ENCODE data around the gene CRYBA2. TPM values are rescaled to one million over a fixed set of nuclear protein-coding genes. Genes with fewer than 3 reads are reported as not detected.

Gene CRYBA2
- 1.6 TPM in 1 of 2 replicates, not detected in the other for total RNA-seq (2011; cell fraction: chromatin; rRNA removed; ENCODE audit: low replicate concordance)
- 1.0 TPM in 1 of 2 replicates, not detected in the other for total RNA-seq (2011; cell fraction: nucleolus; rRNA removed)
- total RNA-seq (2011; cell fraction: nucleoplasm; rRNA removed): 0.81 TPM in 1 of 2 replicates, not detected in the other
- total RNA-seq (2014; rRNA removed): 0.73 TPM in 1 of 2 replicates, not detected in the other
- total RNA-seq (2014; rRNA removed; fragmentation: Illumina TruSeq; extraction: Trizol): not detected in 2 replicates
- 0.72 and 0.75 TPM in 2 replicates for total RNA-seq (2015; rRNA removed; fragmentation: Illumina TruSeq; extraction: Trizol)
- total RNA-seq (2021): 0.51 and 0.81 TPM in 2 replicates
- 0.23 and 1.8 TPM in 2 replicates for polyA plus RNA-seq (2011; rRNA removed)
- polyA plus RNA-seq (2011; cell fraction: cytosol; rRNA removed): 0.62 and 9.2 TPM in 2 replicates
- 1.7 and 14.2 TPM in 2 replicates for polyA plus RNA-seq (2011; cell fraction: nucleus; rRNA removed)
- polyA plus RNA-seq (2012): 0.75 and 1.6 TPM in 2 replicates
- polyA plus RNA-seq (2014; fragmentation: Illumina TruSeq; extraction: Trizol): not detected in 2 replicates
- under 1 TPM in 1 of 2 experiments, not detected in 1; 0.11 TPM for polyA plus RNA-seq (2014; fragmentation: Nextera tagmentation; extraction: Ambion mirVana)
- polyA plus RNA-seq (2014; rRNA removed): not detected in 2 replicates
- polyA minus RNA-seq (2011; rRNA and poly(A)+ RNA removed): 0.91 TPM in 1 of 2 replicates, not detected in the other
- 2.6 TPM in 1 of 2 replicates, not detected in the other for polyA minus RNA-seq (2011; cell fraction: cytosol; rRNA and poly(A)+ RNA removed)
- 0.67 TPM in 1 of 2 replicates, not detected in the other for polyA minus RNA-seq (2011; cell fraction: nucleus; rRNA and poly(A)+ RNA removed)
- Bru-seq, nascent RNA: not detected
- not detected for BruChase-seq, experiment 1, labeled RNA remaining after a 2-hour chase
- not detected for BruChase-seq, experiment 2, labeled RNA remaining after a 6-hour chase
- long read RNA-seq, experiment 1: 0 reads
- long read RNA-seq, experiment 2: 0 reads
- long read RNA-seq, experiment 3: 0 reads

GRCh38 chr2:218993345-218994315, at the start of gene CRYBA2:
Gene CRYBA2, minus strand, starts transcription at chr2:218993422. Its CDS starts 246 bp downstream, at chr2:218993176.
- no peaks in the 10 kb centered on the region for H3K36me3 ChIP-seq (ENCODE audit: control insufficient read depth, insufficient read depth, low read length)
- H3K27me3 ChIP-seq (ENCODE audit: control insufficient read depth in 2 of 2, insufficient read depth in 2 of 2, low read length in 2 of 2): peaks cover 0 to 36% of the 10 kb centered on the region in 2 experiments; a peak in 3 of 5 replicates
- intact Hi-C loops (cut with micrococcal nuclease): loop anchor here (5.0 kb wide), 1 partner anchor 64 kb away; no protein-coding TSS in a partner anchor
- no peak for FAIRE-seq
- in situ Hi-C loops (cut with MboI): no loop called here
- POLR2A ChIA-PET: no interaction called here
- 10% methylated on average over 23 of the region's 88 CpGs for WGBS (ENCODE audit: insufficient coverage, low coverage, missing lambda C conversion rate)
- CTCF ChIA-PET (ENCODE audit: low intra/inter-chr PET ratio): interaction anchor here (1.1 to 1.4 kb wide), 2 partner anchors 15 to 141 kb away, joined by 3 to 6 read pairs; no protein-coding TSS in a partner anchor
- H3K9me3 ChIP-seq (replicated peaks; ENCODE audit: control insufficient read depth, insufficient read depth, low read depth, low read length): no peaks in the 10 kb centered on the region
- H3K27ac ChIP-seq (ENCODE audit: extremely low read depth, low read depth, low read length): no peak within 1 kb of the TSS
- no peaks in the 10 kb centered on the region for H4K20me1 ChIP-seq (replicated peaks; ENCODE audit: control insufficient read depth, insufficient read depth, low read length)
- peaks cover 5 to 27% of the 10 kb centered on the region in 2 experiments; a peak in 3 of 5 replicates for H3K4me1 ChIP-seq (replicated peaks in 1 of 2; ENCODE audit: control insufficient read depth in 2 of 2, insufficient read depth in 2 of 2, low read length in 2 of 2)
- H3K4me2 ChIP-seq (ENCODE audit: insufficient read depth, low read length): peak within 1 kb of the TSS; percentile 49
- peak; percentile 42 to 58 (median 46) for DNase-seq (ENCODE audit: extremely low read depth in 1 of 4, low spot score in 3 of 4)
- H3K9ac ChIP-seq (ENCODE audit: insufficient read depth in 1 of 2, low read depth in 2 of 2, low read length in 2 of 2): peak within 1 kb of the TSS in 1 of 2 experiments; percentile 35; a peak in 2 of 4 replicates
- ATAC-seq: peak; percentile 60
- BruUV-seq (replicated peaks): no TSS peak
- H3K79me2 ChIP-seq (ENCODE audit: control insufficient read depth, insufficient read depth, low read length): no peaks in the 10 kb centered on the region
- no peaks in the 10 kb centered on the region for H3K9me1 ChIP-seq (ENCODE audit: control insufficient read depth, insufficient read depth, low read length)
- no peak within 1 kb of the TSS for H3K4me3 ChIP-seq
- peak within 1 kb of the TSS; percentile 66; the same call in 1 of the 2 replicates for H2AFZ ChIP-seq (ENCODE audit: low read depth, low read length)
- TF ChIP-seq BACH1 (tag; IDR thresholded peaks at IDR 0.05): no peak
- TF ChIP-seq RNF219 (CRISPR knock-in tag; IDR thresholded peaks at IDR 0.05): no peak
- TF ChIP-seq TFAP4 (CRISPR knock-in tag; IDR thresholded peaks at IDR 0.05; ENCODE audit: borderline replicate concordance): peak; percentile 35; the same call in 1 of the 2 replicates
- 0 out of 4 replicates have a peak, but pooled peaks of 1 of the 2 experiments have one; percentile 10 for TF ChIP-seq UBTF (IDR thresholded peaks at IDR 0.05; ENCODE audit: borderline replicate concordance in 1 of 2, low read depth in 2 of 2, low read length in 2 of 2)
- peak; percentile 73 for TF ChIP-seq ZNF316 (IDR thresholded peaks at IDR 0.05)
- no peak for TF ChIP-seq ID3 (CRISPR knock-in tag; IDR thresholded peaks at IDR 0.05)
- no peak for TF ChIP-seq ID3 (tag; IDR thresholded peaks at IDR 0.05)
- TF ChIP-seq SRSF1 (IDR thresholded peaks at IDR 0.05; ENCODE audit: low read depth, low read length): no peak
- TF ChIP-seq LCOR (CRISPR knock-in tag; IDR thresholded peaks at IDR 0.05): 0 out of 2 replicates have a peak, but pooled peaks have one; percentile 50

Data from K562 (cell line).